Body of pancreas (tissue), 4 donors: Measurements from ENCODE around the gene SAP30L. TPM values are rescaled to one million over a fixed set of nuclear protein-coding genes. Genes with fewer than 3 reads are reported as not detected.

Source experiments
- ATAC-seq: fragments of 150-250 bp; one replicate; pipeline ENCODE4 v1.9.1; 2016
- DNase-seq, 4 donors: peaks; one replicate each; pipeline ENCODE4 v3.0.0-alpha.2; 2019
- H3K27ac ChIP-seq, 4 donors: fragments of 200-600 bp; sonication (generic); 1 replicate in 3 of 4; 2 replicates in 1 of 4; pipeline versions ENCODE4 v1.5.1 to v1.6.1; 2016 to 2019; ENCODE audit warnings: mild to moderate bottlenecking in 1 of 4, mixed read lengths in 1 of 4, moderate library complexity in 1 of 4
- H3K27me3 ChIP-seq, 2 donors: fragments of 200-600 bp; sonication (generic); one replicate each; pipeline ENCODE4 v1.6.0; 2016; ENCODE audit warnings: mild to moderate bottlenecking in 1 of 2
- H3K36me3 ChIP-seq, 2 donors: fragments of 200-600 bp; sonication (generic); replicated peaks in 1 of 2; 2 replicates each; pipeline ENCODE4 v1.5.1; 2016; ENCODE audit warnings: low read depth in 2 of 2; ENCODE audit not compliant: insufficient read depth in 1 of 2
- H3K4me1 ChIP-seq: fragments of 200-600 bp; sonication (generic); one replicate; pipeline ENCODE4 v1.6.0; 2016
- H3K4me3 ChIP-seq, 2 donors: fragments of 200-600 bp; sonication (generic); 1 replicate in 1 of 2; 2 replicates in 1 of 2; pipeline ENCODE4 v1.5.1; 2016 to 2019
- H3K9me3 ChIP-seq, 3 donors: fragments of 200-600 bp; sonication (generic); 1 replicate in 2 of 3; 2 replicates in 1 of 3; pipeline ENCODE4 v1.5.1; 2016
- CTCF ChIP-seq, 7 experiments: fragments of 450-650 bp in 4 of 7; fragments of 200-600 bp in 3 of 7; sonication (generic) in 3 of 7; IDR thresholded peaks; one replicate each; pipeline ENCODE4 v1.5.1; 2016 to 2019; ENCODE audit warnings: antibody characterized with exemption in 7 of 7
- POLR2A ChIP-seq, 3 donors: fragments of 450-650 bp; IDR thresholded peaks; one replicate each; pipeline ENCODE4 v1.6.1; 2016; ENCODE audit warnings: antibody characterized with exemption in 3 of 3, mild to moderate bottlenecking in 2 of 3
- WGBS, 2 donors: methylation state at CpG; one replicate each; pipeline ENCODE4 v1.1.5; 2017; 5-methylcytosine and 5-hydroxymethylcytosine counted together
- intact Hi-C: fragments of 100-400 bp; cut with DNase I; formaldehyde crosslinking; loops from one replicate; pipeline ENCODE4 v1.15.1; 2023
- total RNA-seq, 2 donors: library from RNA; depleted of rRNA; stranded (reverse); fragments of >200 nt; gene quantifications; one replicate each; pipeline ENCODE4 v1.1.0, GENCODE V29; 2016

The SAP30L gene
- total RNA-seq, 2 donors from 2014 or later, result 11.7 to 15.5 TPM

- Histone ChIP-seq H3K9me3 (no peaks in the 10 kb centered on the region), H3K4me3 (no peak overlapping the region), H3K27ac (no peak overlapping the region), H3K4me1 (no peaks in the 10 kb centered on the region), H3K36me3 (no peaks in the 10 kb centered on the region), H3K27me3 (peaks cover 0 to 3% of the 10 kb centered on the region in 2 donors)
- intact Hi-C loops, result no loop called here
- peak; percentile 72 to 83 (median 76) for DNase-seq
- WGBS, 2 donors, result 34 to 43% methylated on average over 16 to 18 of the region's 18 CpGs
- peak; percentile 83 for ATAC-seq
- TF ChIP-seq POLR2A (IDR thresholded peaks at IDR 0.05) (no peak), CTCF (IDR thresholded peaks at IDR 0.05) (peak; percentile 68 to 95 (median 74))
Measured at GRCh38 chr5:154467655-154468354, 22.0 kb downstream of the SAP30L start.

GRCh38 chr5:154470137-154470536 lies 24.3 kb downstream of the SAP30L start:
- peaks cover 15% of the 10 kb centered on the region for H3K4me1 ChIP-seq
- 9 to 19% methylated on average over 2 of the region's 2 CpGs for WGBS, 2 donors
- DNase-seq (no peak), ATAC-seq (no peak)
- H3K27me3 ChIP-seq, result peaks cover 0 to 22% of the 10 kb centered on the region in 2 donors
- H3K9me3 ChIP-seq, result no peaks in the 10 kb centered on the region
- TF ChIP-seq CTCF (IDR thresholded peaks at IDR 0.05) (no peak), POLR2A (IDR thresholded peaks at IDR 0.05) (no peak)
- H3K27ac ChIP-seq, result no peak overlapping the region
- H3K36me3 ChIP-seq, result no peaks in the 10 kb centered on the region
- intact Hi-C loops, result no loop called here
- no peak overlapping the region for H3K4me3 ChIP-seq

GRCh38 chr5:154470947-154471870 lies 25.4 kb downstream of the SAP30L start:
- Histone ChIP-seq H3K4me3 (no peak overlapping the region), H3K9me3 (no peaks in the 10 kb centered on the region), H3K27me3 (peaks cover 0 to 33% of the 10 kb centered on the region in 2 donors), H3K4me1 (peaks cover 26% of the 10 kb centered on the region), H3K36me3 (no peaks in the 10 kb centered on the region), H3K27ac (no peak overlapping the region)
- DNase-seq, result no peak
- whole genome bisulfite sequencing, 2 donors, result 10 to 18% methylated on average over 11 of the region's 11 CpGs
- ATAC-seq, result no peak
- TF ChIP-seq POLR2A (IDR thresholded peaks at IDR 0.05) (no peak), CTCF (IDR thresholded peaks at IDR 0.05) (no peak)
- intact Hi-C loops, result no loop called here

GRCh38 chr5:154472871-154473580 lies 27.2 kb downstream of the SAP30L start:
- TF ChIP-seq CTCF (IDR thresholded peaks at IDR 0.05), result no peak
- TF ChIP-seq POLR2A (IDR thresholded peaks at IDR 0.05), result no peak
- 12% methylated on average over 23 to 35 of the region's 35 CpGs for WGBS, 2 donors
- Histone ChIP-seq H3K4me3 (no peak overlapping the region), H3K27ac (no peak overlapping the region), H3K27me3 (peaks cover 0 to 50% of the 10 kb centered on the region in 2 donors), H3K9me3 (no peaks in the 10 kb centered on the region), H3K36me3 (no peaks in the 10 kb centered on the region), H3K4me1 (peaks cover 44% of the 10 kb centered on the region)
- DNase-seq, result no peak
- no peak for ATAC-seq
- intact Hi-C loops, result no loop called here
